Right lobe of liver (tissue), 4 donors: ENCODE results near the gene PCGF1.

Experiments used
- CTCF ChIP-seq, 4 donors: fragments of 200-600 bp in 3 of 4; fragments of 450-650 bp in 1 of 4; IDR thresholded peaks; one replicate each; pipeline versions ENCODE4 v1.5.1 to v1.8.0; 2016 to 2022; ENCODE audit warnings: antibody characterized with exemption in 4 of 4, mild to moderate bottlenecking in 2 of 4
- POLR2A ChIP-seq: fragments of 450-650 bp; IDR thresholded peaks from one replicate; pipeline ENCODE4 v1.6.1; 2017; ENCODE audit warnings: antibody characterized with exemption, mild to moderate bottlenecking
- donor health status: DM: no; HTN: no; CAD: no.
- donor health status: DM: no; HTN: no; CAD: no.
- donor health status: DM: no; HTN: yes; CAD: no.

DNA sequence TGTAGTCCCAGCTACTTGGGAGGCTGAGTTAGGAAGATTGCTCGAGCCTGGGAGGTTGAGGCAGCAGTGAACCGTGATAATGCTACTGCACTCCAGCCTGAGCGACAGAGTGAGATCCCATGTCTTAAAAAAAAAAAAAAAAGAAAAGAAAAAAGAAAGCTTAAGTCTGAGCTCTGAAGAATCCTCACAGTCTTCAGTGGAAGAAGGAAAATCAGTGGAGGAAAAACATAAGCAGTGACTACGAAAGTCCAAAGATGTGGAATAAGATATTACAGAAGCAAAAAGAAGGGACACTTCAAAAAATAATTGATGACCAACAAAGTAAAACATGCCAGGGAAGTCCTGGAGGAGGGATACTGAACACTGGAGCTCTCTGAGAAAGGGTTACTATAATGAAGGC is 2.8 kb upstream of the PCGF1 start:
- TF ChIP-seq CTCF (IDR thresholded peaks at IDR 0.05) (no peak), POLR2A (no peak)
